Effector memory CD8-positive, alpha-beta T cell (primary cell): ENCODE measurements around the gene FAM53B.

Source experiments
- ATAC-seq: fragments of 150-1000 bp; cut with Tn5 transposase; replicated peaks from 2 replicates; pipeline ENCODE4 v1.10.0; 2021; ENCODE audit warnings: mild to moderate bottlenecking, moderate library complexity
- DNase-seq, 3 experiments: peaks; one replicate each; pipeline ENCODE4 v3.0.0; 2021
- H3K27ac Mint-ChIP-seq, 2 donors: one replicate each; pipeline ENCODE4 v1.8.0; 2022; ENCODE audit warnings: mild to moderate bottlenecking in 2 of 2, mixed read lengths in 2 of 2, moderate library complexity in 2 of 2
- H3K27me3 Mint-ChIP-seq, 2 donors: one replicate each; pipeline ENCODE4 v1.8.0; 2022; ENCODE audit warnings: mixed read lengths in 2 of 2
- H3K36me3 Mint-ChIP-seq: one replicate; pipeline ENCODE4 v1.8.0; 2022; ENCODE audit warnings: mild to moderate bottlenecking, moderate library complexity, mixed read lengths; ENCODE audit not compliant: insufficient read depth
- H3K4me1 Mint-ChIP-seq, 2 donors: one replicate each; pipeline ENCODE4 v1.8.0; 2022; ENCODE audit warnings: low read depth in 2 of 2, mixed read lengths in 2 of 2
- H3K4me3 Mint-ChIP-seq, 2 donors: one replicate each; pipeline ENCODE4 v1.8.0; 2022; ENCODE audit warnings: mild to moderate bottlenecking in 2 of 2, mixed read lengths in 2 of 2, moderate library complexity in 2 of 2
- H3K9me3 Mint-ChIP-seq, 2 donors: one replicate each; pipeline ENCODE4 v1.8.0; 2022; ENCODE audit warnings: mixed read lengths in 2 of 2

Gene FAM53B

DNA sequence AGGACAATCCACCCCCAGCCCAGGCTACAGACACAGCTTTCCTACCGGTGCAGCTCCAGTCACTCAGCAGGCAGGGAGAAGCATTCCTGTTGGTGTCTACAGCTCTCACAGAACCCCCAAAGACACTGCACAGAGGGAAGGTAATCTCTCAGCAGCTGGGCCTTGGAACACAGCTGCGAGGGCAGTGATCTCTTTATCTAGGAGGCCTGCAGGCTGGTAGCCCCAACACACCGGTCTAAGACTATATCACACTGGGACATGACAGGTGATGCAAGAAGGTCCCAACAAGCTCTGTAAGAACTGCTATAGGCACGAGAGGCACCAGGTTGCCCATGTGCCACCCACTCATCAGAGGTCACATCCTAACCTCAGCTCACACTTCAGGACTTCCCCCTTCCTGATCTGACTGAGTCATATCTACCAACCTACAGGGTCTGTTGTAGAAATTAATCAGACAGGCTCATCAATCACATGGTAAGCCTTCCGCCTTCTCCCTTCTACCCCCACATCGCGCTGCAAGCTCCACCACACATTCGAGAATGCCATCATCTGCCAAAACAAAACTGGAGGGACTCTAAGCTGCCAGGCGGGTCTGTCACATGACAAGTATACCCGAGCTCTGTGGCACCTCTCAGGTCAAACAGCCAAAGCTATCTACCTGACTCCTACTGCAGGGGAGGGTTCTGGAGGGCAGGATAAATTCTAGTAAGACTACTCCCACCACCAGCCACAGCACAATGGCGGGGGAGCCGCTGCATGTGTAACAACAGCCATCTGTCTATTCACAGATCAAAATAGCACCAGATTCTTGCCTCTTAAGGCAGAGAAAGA is 26.1 kb downstream of the FAM53B start:
- peaks cover 46% of the 10 kb centered on the region for H3K36me3 Mint-ChIP-seq
- no peaks in the 10 kb centered on the region for H3K27me3 Mint-ChIP-seq
- peak; percentile 77 for ATAC-seq
- H3K27ac Mint-ChIP-seq, result peak overlapping the region; percentile 95 to 96
- no peaks in the 10 kb centered on the region for H3K9me3 Mint-ChIP-seq
- peaks cover 84 to 94% of the 10 kb centered on the region in 2 donors for H3K4me1 Mint-ChIP-seq
- peak overlapping the region; percentile 31 to 75 for H3K4me3 Mint-ChIP-seq
- DNase-seq, result peak; percentile 75 to 78 (median 78)

DNA sequence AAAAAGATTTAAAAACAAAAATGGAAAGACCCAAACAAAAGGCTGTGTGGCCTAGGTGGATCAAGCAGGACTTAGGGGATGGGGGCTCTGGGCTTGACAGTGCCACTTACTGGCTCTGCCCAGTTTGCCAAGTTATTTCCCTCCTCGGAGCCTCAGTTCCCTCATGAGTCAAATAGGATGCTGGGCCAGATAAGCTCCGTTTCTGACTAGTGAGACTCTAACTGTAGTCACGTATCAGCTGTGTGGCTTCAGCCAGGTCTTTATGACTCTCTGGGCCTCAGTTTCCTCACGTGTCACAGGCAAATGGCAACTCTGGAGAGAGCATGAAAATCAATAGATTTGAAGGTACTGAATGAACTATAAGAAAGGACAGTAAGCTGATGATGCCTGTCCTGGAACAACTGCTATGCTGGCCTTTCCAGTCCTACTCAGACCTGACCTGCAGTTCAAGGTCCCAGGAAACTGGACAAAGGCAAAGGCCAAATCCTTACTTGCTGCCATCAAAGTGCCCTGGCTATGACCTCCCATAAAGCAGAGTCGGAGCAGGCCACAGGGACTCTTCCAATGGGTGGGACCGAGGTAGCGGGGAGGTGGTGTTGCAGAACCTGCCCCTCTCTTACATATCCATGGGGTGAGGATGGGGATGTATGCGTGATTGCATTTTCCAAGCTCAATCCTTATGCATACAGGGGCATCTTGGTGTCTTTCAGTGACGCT is 27.0 kb downstream of the FAM53B start:
- peaks cover 85 to 92% of the 10 kb centered on the region in 2 donors for H3K4me1 Mint-ChIP-seq
- no peak for ATAC-seq

GRCh38 chr10:124716369-124716768 is 27.8 kb downstream of the FAM53B start:
- peak overlapping the region; percentile 75 to 77 for H3K4me3 Mint-ChIP-seq
- H3K9me3 Mint-ChIP-seq, result no peaks in the 10 kb centered on the region
- DNase-seq, result no peak
- no peak for ATAC-seq
- H3K27me3 Mint-ChIP-seq, result no peaks in the 10 kb centered on the region
- H3K4me1 Mint-ChIP-seq, result peaks cover 78 to 90% of the 10 kb centered on the region in 2 donors
- peak overlapping the region; percentile 95 to 96 for H3K27ac Mint-ChIP-seq
- peaks cover 46% of the 10 kb centered on the region for H3K36me3 Mint-ChIP-seq

More for the DNA sequence above, 27.0 kb downstream of the FAM53B start:
- H3K4me3 Mint-ChIP-seq, result peak overlapping the region; percentile 31 to 75
- no peak for DNase-seq
- H3K27me3 Mint-ChIP-seq, result no peaks in the 10 kb centered on the region
- peak overlapping the region; percentile 95 to 96 for H3K27ac Mint-ChIP-seq
- H3K36me3 Mint-ChIP-seq, result peaks cover 44% of the 10 kb centered on the region
- H3K9me3 Mint-ChIP-seq, result no peaks in the 10 kb centered on the region

- Mint-ChIP-seq H3K4me1 (peaks cover 81 to 91% of the 10 kb centered on the region in 2 donors), H3K9me3 (no peaks in the 10 kb centered on the region), H3K36me3 (peaks cover 50% of the 10 kb centered on the region), H3K27me3 (no peaks in the 10 kb centered on the region), H3K4me3 (peak overlapping the region; percentile 75 to 77), H3K27ac (peak overlapping the region; percentile 95 to 96)
- ATAC-seq (peak; percentile 9), DNase-seq (no peak)
Measured at GRCh38 chr10:124715439-124715838, 28.7 kb downstream of the FAM53B start.

DNA sequence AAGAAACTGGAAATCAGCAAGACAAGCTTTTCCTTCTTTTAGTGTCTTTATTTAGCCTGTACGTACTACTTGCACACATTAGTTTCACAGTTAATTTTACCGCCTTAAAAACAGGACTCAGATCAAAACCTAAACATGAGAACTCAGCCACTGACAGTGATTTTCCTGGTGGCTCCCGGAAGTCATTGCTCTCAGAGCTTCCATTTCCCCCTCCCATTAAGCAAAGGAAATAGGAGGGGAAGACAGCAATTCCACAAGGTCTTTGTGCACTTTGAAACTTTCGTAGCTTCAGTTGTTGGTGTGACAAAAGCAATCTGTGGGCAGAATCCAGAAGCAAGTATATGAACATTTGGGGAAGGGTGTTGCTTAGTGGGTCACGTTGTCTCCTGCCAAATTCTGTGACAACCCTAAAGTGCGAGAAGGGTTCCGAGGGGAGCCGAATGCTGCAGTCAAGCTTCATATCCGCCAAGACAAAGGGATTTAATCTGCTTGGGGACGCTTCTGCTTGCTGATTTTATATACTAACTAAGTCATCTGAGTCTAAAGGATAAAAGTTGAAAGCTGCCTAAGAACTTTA is 30.4 kb downstream of the FAM53B start:
- Mint-ChIP-seq H3K36me3 (peaks cover 37% of the 10 kb centered on the region), H3K4me1 (peaks cover 85 to 92% of the 10 kb centered on the region in 2 donors), H3K27ac (peak overlapping the region; percentile 95 to 96), H3K27me3 (no peaks in the 10 kb centered on the region), H3K4me3 (peak overlapping the region; percentile 17 to 56), H3K9me3 (no peaks in the 10 kb centered on the region)
- ATAC-seq (no peak), DNase-seq (no peak)

DNA sequence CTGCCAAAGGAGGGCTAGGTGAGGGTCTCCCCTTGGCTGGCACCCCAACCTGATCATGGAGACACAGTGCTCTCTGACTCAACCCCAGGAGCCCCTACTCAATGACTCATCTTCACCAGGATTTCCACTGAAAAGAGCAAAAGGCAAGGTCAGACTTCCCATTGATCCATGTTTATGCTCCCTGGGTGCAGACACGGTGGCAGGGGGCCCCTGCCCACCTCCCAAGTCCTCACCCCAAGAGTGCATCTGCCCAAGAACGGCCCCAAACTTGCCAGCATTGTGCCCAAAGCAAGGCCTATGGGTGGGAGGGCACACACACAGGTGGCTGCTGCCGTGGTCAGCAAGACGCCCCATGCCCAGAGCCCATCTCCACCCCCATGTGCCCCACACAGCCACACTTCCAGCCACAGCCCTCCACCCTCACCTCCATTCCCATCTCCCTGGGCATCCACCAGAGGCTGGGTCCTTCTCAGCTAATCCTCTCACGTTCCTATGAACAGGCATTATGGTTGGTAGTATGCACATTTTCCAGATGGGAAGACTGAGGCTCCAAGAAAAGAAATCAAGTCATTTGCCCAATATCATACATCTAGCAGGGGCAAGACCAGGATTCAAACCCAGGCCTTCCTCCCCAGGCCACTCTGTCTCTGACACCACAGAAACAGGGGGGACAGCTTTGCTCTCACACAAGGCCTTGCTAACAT is 31.3 kb downstream of the FAM53B start:
- Mint-ChIP-seq H3K4me3 (peak overlapping the region; percentile 2 to 56), H3K27me3 (no peaks in the 10 kb centered on the region), H3K27ac (peak overlapping the region; percentile 95 to 96), H3K4me1 (peaks cover 86 to 91% of the 10 kb centered on the region in 2 donors), H3K9me3 (no peaks in the 10 kb centered on the region), H3K36me3 (peaks cover 28% of the 10 kb centered on the region)
- DNase-seq (no peak), ATAC-seq (no peak)

- no peaks in the 10 kb centered on the region for H3K9me3 Mint-ChIP-seq
- peak overlapping the region; percentile 56 to 71 for H3K4me3 Mint-ChIP-seq
- ATAC-seq (no peak), DNase-seq (no peak)
- H3K36me3 Mint-ChIP-seq, result peaks cover 28% of the 10 kb centered on the region
- no peaks in the 10 kb centered on the region for H3K27me3 Mint-ChIP-seq
- peak overlapping the region; percentile 95 to 96 for H3K27ac Mint-ChIP-seq
- peaks cover 85 to 88% of the 10 kb centered on the region in 2 donors for H3K4me1 Mint-ChIP-seq
Measured at GRCh38 chr10:124711145-124711544, 33.0 kb downstream of the FAM53B start.

DNA sequence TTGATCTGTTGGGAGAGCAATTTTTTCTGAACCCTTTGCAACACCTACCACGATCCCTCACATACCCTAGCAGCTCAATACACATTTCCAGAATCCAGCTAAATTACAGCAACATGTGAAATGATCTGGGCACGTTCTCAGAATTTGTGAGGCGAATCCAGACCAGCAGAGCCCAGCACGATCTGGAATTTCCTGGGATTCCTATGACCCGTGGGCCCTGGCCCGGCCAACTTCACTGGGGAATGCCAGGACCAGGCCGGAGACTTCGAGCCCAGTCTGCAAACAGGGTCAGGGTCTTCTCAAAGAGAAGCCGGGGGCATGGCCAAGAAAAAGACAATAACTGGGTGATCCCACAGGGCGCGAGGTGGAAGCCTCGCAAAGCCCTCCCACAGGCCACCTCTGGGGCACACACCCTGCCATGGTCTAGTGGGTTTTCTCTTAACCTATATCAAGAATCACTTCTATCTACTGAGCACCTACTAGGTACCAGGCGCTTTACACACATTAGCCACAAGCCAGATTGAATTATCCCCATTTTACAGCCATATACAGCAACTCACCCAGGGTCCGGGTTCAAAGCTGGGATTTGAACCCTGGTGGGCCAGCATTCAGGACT is 33.8 kb downstream of the FAM53B start:
- ATAC-seq, result no peak
- H3K4me1 Mint-ChIP-seq, result peaks cover 84 to 88% of the 10 kb centered on the region in 2 donors
- H3K27me3 Mint-ChIP-seq, result no peaks in the 10 kb centered on the region
- H3K9me3 Mint-ChIP-seq, result no peaks in the 10 kb centered on the region
- H3K27ac Mint-ChIP-seq, result peak overlapping the region; percentile 95 to 96
- peak overlapping the region; percentile 71 to 78 for H3K4me3 Mint-ChIP-seq
- H3K36me3 Mint-ChIP-seq, result peaks cover 32% of the 10 kb centered on the region
- DNase-seq, result no peak

- no peak for ATAC-seq
- peaks cover 33% of the 10 kb centered on the region for H3K36me3 Mint-ChIP-seq
- H3K4me1 Mint-ChIP-seq, result peaks cover 83 to 88% of the 10 kb centered on the region in 2 donors
- no peaks in the 10 kb centered on the region for H3K27me3 Mint-ChIP-seq
- no peak for DNase-seq
- H3K9me3 Mint-ChIP-seq, result no peaks in the 10 kb centered on the region
- peak overlapping the region; percentile 95 to 96 for H3K27ac Mint-ChIP-seq
- H3K4me3 Mint-ChIP-seq, result peak overlapping the region; percentile 71 to 78
Measured at GRCh38 chr10:124709861-124710260, 34.3 kb downstream of the FAM53B start.

DNA sequence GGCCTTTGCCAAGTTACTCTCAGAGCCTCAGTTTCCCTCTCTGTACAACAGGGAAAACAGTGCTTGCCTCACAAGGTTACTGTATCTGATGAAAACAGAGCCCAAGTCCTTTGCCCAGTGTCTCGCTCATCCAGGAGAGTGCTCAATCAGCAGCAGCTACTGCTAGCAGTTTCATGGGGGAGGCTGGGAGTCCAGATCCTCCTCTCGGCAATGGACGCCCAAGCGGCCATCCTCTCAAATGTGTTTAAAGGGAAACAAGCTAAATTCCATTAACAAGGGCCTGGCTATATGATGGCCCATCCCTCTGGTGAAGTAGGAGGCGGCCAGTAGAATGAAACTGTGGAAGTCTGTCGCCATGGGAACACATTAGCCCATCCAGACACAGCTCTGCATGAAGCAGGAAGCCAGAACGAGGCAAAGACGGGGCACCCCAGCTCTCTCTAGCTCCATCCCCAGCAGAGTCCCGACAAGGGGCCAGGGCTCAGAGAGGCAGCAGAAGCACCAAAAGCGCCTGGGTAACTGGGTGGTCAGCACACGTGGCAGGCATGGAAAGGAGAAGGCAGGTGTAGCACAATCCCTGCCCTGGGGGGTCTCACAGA is 35.2 kb downstream of the FAM53B start:
- no peaks in the 10 kb centered on the region for H3K27me3 Mint-ChIP-seq
- H3K36me3 Mint-ChIP-seq, result peaks cover 37% of the 10 kb centered on the region
- ATAC-seq, result peak; percentile 53
- DNase-seq, result no peak
- H3K4me1 Mint-ChIP-seq, result peaks cover 87 to 90% of the 10 kb centered on the region in 2 donors
- H3K4me3 Mint-ChIP-seq, result peak overlapping the region; percentile 71 to 78
- no peaks in the 10 kb centered on the region for H3K9me3 Mint-ChIP-seq
- H3K27ac Mint-ChIP-seq, result peak overlapping the region; percentile 95 to 96

DNA sequence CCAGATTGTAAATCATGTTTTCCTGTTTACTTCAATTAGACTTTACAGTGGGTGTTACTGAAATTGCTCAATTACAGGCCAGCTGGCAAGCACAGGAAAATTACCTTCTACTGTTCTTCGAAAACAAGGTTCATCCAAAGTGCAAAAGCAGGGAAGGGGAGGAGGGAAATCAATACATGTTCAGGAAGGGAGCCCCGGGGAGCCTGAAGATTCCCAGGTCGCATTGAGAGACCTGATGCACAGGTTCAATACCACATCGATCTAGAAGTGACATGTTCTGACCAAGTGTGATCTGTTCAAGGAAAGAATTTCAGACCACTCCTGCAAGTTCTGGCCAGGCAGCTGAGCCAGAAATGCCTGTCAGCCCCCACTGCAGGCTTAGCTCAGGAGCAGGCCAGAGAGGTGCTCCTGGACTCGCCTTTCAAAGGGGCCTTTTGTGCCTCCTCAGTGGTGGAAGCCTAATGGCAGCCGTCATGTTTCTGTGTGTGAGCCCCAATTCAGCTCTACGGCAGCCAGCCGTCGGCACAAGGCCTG is 35.9 kb downstream of the FAM53B start:
- DNase-seq, result no peak

GRCh38 chr10:124707551-124707950 is 36.6 kb downstream of the FAM53B start:
- H3K4me1 Mint-ChIP-seq, result peaks cover 86 to 90% of the 10 kb centered on the region in 2 donors
- peak overlapping the region; percentile 71 to 78 for H3K4me3 Mint-ChIP-seq
- no peak for ATAC-seq

More for the DNA sequence above, 35.9 kb downstream of the FAM53B start:
- peak overlapping the region; percentile 71 to 78 for H3K4me3 Mint-ChIP-seq
- H3K27me3 Mint-ChIP-seq, result no peaks in the 10 kb centered on the region
- peaks cover 43% of the 10 kb centered on the region for H3K36me3 Mint-ChIP-seq
- H3K4me1 Mint-ChIP-seq, result peaks cover 86 to 90% of the 10 kb centered on the region in 2 donors
- no peaks in the 10 kb centered on the region for H3K9me3 Mint-ChIP-seq
- ATAC-seq, result peak; percentile 14
- peak overlapping the region; percentile 95 to 96 for H3K27ac Mint-ChIP-seq

More at GRCh38 chr10:124707551-124707950, 36.6 kb downstream of the FAM53B start:
- no peaks in the 10 kb centered on the region for H3K9me3 Mint-ChIP-seq
- DNase-seq, result no peak
- peaks cover 46% of the 10 kb centered on the region for H3K36me3 Mint-ChIP-seq
- H3K27ac Mint-ChIP-seq, result peak overlapping the region; percentile 95 to 96
- H3K27me3 Mint-ChIP-seq, result no peaks in the 10 kb centered on the region
